IPS-18c (cell line): ENCODE results near the gene ZNF548.

Source experiments
- H3K4me3 ChIP-seq: 2 replicates; pipeline ENCODE4 v1.7.0; 2013; ENCODE audit warnings: low read depth, mild to moderate bottlenecking, low read length, moderate library complexity; ENCODE audit not compliant: insufficient read depth
- H3K9me3 ChIP-seq: one replicate; pipeline ENCODE4 v1.6.1; 2013; ENCODE audit warnings: mild to moderate bottlenecking, low read length, moderate library complexity; ENCODE audit not compliant: control insufficient read depth, insufficient read depth

ZNF548 gene

DNA sequence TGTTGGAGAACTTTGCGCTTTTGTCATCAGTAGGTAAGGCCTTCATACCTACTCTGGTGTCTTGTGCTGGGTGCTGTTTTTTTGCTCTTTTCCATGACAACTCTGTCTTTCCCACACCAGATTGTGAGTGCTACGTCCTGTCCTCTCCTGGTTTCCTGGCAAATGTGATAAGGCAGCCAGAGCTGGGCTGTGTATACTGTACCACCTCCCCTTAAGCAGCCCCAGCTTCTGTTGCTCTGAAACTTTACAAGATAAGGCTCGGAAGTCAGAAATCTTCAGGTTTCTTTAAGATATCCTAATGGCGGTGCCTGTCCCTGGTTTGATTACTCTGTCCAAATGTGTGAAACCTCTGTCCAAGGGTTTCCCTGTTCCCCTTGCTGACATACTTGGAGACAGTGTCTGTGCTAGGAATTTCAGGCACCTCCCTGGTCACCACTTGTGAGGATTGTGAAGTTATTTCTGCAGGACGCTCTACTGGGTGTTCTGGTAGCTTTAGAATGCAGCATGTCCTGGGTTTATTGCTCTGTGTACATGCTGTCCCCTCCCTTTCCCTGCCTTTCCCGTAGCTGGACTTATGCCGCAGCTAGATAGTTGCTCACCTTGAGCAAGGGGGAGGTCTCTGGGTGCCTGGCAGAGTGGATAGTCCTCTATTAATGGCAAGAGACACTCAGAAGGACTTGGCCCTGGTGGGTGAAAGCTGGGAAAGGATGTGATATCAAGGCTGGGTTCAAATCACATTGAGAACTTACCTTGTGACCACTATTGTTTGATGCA lies 52.5 kb downstream of the ZNF548 start:
- no peak overlapping the region; the same call in 1 of the 2 replicates for H3K4me3 ChIP-seq
- H3K9me3 ChIP-seq: peaks cover 8% of the 10 kb centered on the region

DNA sequence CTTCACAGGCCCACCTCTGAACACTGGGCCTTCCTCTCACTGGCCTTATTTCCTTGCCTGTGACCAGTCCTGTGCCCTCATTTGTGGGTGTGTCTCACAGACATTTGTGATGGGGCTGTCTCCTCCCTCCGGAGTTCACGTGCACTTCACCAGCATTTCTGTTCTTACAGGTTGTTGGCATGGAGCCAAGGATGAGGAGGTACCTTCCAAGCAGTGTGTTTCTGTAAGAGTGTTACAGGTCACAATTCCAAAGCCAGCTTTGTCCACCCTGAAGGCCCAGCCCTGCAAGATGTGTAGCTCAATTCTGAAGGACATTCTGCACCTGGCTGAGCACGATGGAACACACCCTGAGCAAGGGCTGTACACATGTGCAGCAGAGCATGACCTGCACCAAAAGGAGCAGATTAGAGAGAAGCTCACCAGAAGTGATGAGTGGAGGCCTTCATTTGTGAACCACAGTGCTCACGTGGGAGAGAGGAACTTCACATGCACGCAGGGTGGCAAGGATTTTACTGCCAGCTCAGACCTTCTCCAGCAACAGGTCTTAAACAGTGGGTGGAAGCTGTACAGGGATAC lies 53.6 kb downstream of the ZNF548 start:
- Histone ChIP-seq H3K9me3 (peaks cover 8% of the 10 kb centered on the region), H3K4me3 (no peak overlapping the region)

DNA sequence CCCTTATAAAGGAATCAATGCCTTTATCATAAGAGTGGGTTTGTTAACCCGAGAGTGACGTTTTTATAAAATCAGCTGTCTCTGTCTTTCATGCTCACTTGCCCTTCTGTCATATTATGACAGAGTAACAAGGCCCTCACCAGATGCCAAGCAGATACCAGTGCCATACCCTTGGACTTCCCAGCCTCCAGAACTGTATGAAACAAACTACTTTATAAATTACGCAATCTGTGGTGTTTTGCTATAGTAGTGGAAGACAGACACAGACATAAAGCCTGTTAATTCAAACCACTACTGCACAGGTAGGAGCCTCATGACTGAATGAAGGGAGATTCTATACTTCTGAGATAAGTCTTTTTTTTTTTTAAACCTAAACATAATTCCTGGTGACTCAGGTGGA lies 62.7 kb downstream of the ZNF548 start:
- Histone ChIP-seq H3K9me3 (no peaks in the 10 kb centered on the region), H3K4me3 (no peak overlapping the region)
